H9 (cell line): ENCODE data around the gene DYDC1. TPM values are rescaled to one million over a fixed set of nuclear protein-coding genes. Genes with fewer than 3 reads are reported as not detected.

Source experiments
- DNase-seq: peaks from one replicate; pipeline ENCODE4 v3.0.0-alpha.2; 2017
- H2AFZ ChIP-seq: one replicate; pipeline ENCODE4 v1.6.1; 2013; ENCODE audit warnings: mild to moderate bottlenecking, low read length, control low read depth, moderate library complexity
- H2AK5ac ChIP-seq: 2 replicates; pipeline ENCODE4 v1.6.1; 2013; ENCODE audit warnings: low read length, control low read depth, mixed read lengths; ENCODE audit not compliant: insufficient read length
- H2BK120ac ChIP-seq: one replicate; pipeline ENCODE4 v1.6.1; 2013; ENCODE audit warnings: low read depth, mild to moderate bottlenecking, low read length, control low read depth, inconsistent platforms; ENCODE audit not compliant: poor library complexity, severe bottlenecking
- H2BK12ac ChIP-seq: 2 replicates; pipeline ENCODE4 v1.6.1; 2013; ENCODE audit warnings: low read length, control low read depth, mixed read lengths, low read depth; ENCODE audit not compliant: insufficient read length
- H2BK15ac ChIP-seq: 2 replicates; pipeline ENCODE4 v1.6.1; 2013; ENCODE audit warnings: low read depth, low read length, control low read depth
- H2BK20ac ChIP-seq: one replicate; pipeline ENCODE4 v1.6.1; 2013; ENCODE audit warnings: low read depth, mild to moderate bottlenecking, low read length, control low read depth, inconsistent platforms; ENCODE audit not compliant: poor library complexity, severe bottlenecking
- H2BK5ac ChIP-seq: 2 replicates; pipeline ENCODE4 v1.6.1; 2013; ENCODE audit warnings: low read length, control low read depth, mixed read lengths; ENCODE audit not compliant: insufficient read length
- H3K14ac ChIP-seq: 2 replicates; pipeline ENCODE4 v1.6.1; 2013; ENCODE audit warnings: low read length, control low read depth; ENCODE audit not compliant: insufficient read depth
- H3K18ac ChIP-seq: 2 replicates; pipeline ENCODE4 v1.6.1; 2013; ENCODE audit warnings: low read depth, mild to moderate bottlenecking, mixed read lengths, low read length, control low read depth; ENCODE audit not compliant: insufficient read length
- H3K23ac ChIP-seq: 2 replicates; pipeline ENCODE4 v1.6.1; 2013; ENCODE audit warnings: low read length, control low read depth, mixed read lengths, low read depth; ENCODE audit not compliant: insufficient read length
- H3K23me2 ChIP-seq: 2 replicates; pipeline ENCODE4 v1.6.1; 2013; ENCODE audit warnings: low read depth, mild to moderate bottlenecking, mixed read lengths, low read length, control low read depth; ENCODE audit not compliant: insufficient read length, poor library complexity, severe bottlenecking
- H3K27ac ChIP-seq: 2 replicates; pipeline ENCODE4 v1.5.1; 2013; ENCODE audit warnings: low read length, control low read depth, mixed read lengths, low read depth; ENCODE audit not compliant: insufficient read length
- H3K27me3 ChIP-seq: 2 replicates; pipeline ENCODE4 v1.6.1; 2013; ENCODE audit warnings: low read length, control low read depth, inconsistent platforms; ENCODE audit not compliant: insufficient read depth
- H3K4ac ChIP-seq: 2 replicates; pipeline ENCODE4 v1.6.1; 2013; ENCODE audit warnings: low read depth, mild to moderate bottlenecking, control low read depth, inconsistent platforms, low read length, moderate library complexity
- H3K4me1 ChIP-seq: 2 replicates; pipeline ENCODE4 v1.6.1; 2013; ENCODE audit warnings: low read length, control low read depth, inconsistent platforms; ENCODE audit not compliant: insufficient read depth
- H3K4me2 ChIP-seq: 2 replicates; pipeline ENCODE4 v1.6.1; 2013; ENCODE audit warnings: low read length, control low read depth, mixed read lengths; ENCODE audit not compliant: insufficient read length, insufficient read depth
- H3K56ac ChIP-seq: 2 replicates; pipeline ENCODE4 v1.6.1; 2013; ENCODE audit warnings: low read depth, mild to moderate bottlenecking, mixed read lengths, low read length, control low read depth; ENCODE audit not compliant: insufficient read length
- H3K79me1 ChIP-seq: 2 replicates; pipeline ENCODE4 v1.6.1; 2013; ENCODE audit warnings: low read depth, mild to moderate bottlenecking, moderate library complexity, low read length, control low read depth, inconsistent platforms; ENCODE audit not compliant: insufficient read depth, poor library complexity, severe bottlenecking
- H3K79me2 ChIP-seq: 2 replicates; pipeline ENCODE4 v1.6.1; 2013; ENCODE audit warnings: low read length, control low read depth, inconsistent platforms; ENCODE audit not compliant: insufficient read depth
- H3K9ac ChIP-seq: 2 replicates; pipeline ENCODE4 v1.6.1; 2013; ENCODE audit warnings: low read length, control low read depth, mixed read lengths; ENCODE audit not compliant: insufficient read length; ENCODE audit errors: extremely low read depth
- H3K9me3 ChIP-seq: one replicate; pipeline ENCODE4 v1.6.1; 2013; ENCODE audit warnings: low read depth, low read length, inconsistent platforms; ENCODE audit not compliant: control insufficient read depth
- H3T11ph ChIP-seq: one replicate; pipeline ENCODE4 v1.6.1; 2013; ENCODE audit warnings: mild to moderate bottlenecking, low read length, control low read depth, inconsistent platforms
- H4K20me1 ChIP-seq: one replicate; pipeline ENCODE4 v1.6.1; 2013; ENCODE audit not compliant: control insufficient read depth, insufficient read length, insufficient read depth
- H4K5ac ChIP-seq: 2 replicates; pipeline ENCODE4 v1.6.1; 2013; ENCODE audit warnings: low read depth, mild to moderate bottlenecking, mixed read lengths, low read length, control low read depth; ENCODE audit not compliant: insufficient read length
- H4K8ac ChIP-seq: replicated peaks from 2 replicates; pipeline ENCODE4 v1.6.1; 2013; ENCODE audit warnings: low read length, control low read depth, mixed read lengths, low read depth; ENCODE audit not compliant: insufficient read length
- H4K91ac ChIP-seq: 2 replicates; pipeline ENCODE4 v1.6.1; 2013; ENCODE audit warnings: low read depth, mild to moderate bottlenecking, moderate library complexity, mixed read lengths, low read length, control low read depth; ENCODE audit not compliant: insufficient read length
- H3K27ac Mint-ChIP-seq, 3 experiments: 2 replicates in 2 of 3; 3 replicates in 1 of 3; pipeline ENCODE4 v1.8.0; 2020 to 2021; ENCODE audit warnings: mixed read lengths in 3 of 3, mild to moderate bottlenecking in 1 of 3, moderate library complexity in 1 of 3
- H3K27me3 Mint-ChIP-seq: 2 replicates; pipeline ENCODE4 v1.8.0; 2021; ENCODE audit warnings: low read depth, mild to moderate bottlenecking, moderate library complexity, mixed read lengths
- H3K36me3 Mint-ChIP-seq, 3 experiments: 2 replicates in 2 of 3; 3 replicates in 1 of 3; pipeline ENCODE4 v1.8.0; 2020 to 2021; ENCODE audit warnings: low read depth in 3 of 3, mixed read lengths in 3 of 3; ENCODE audit not compliant: insufficient read depth in 1 of 3
- H3K4me1 Mint-ChIP-seq, 2 experiments: 2 replicates each; pipeline ENCODE4 v1.8.0; 2020; ENCODE audit warnings: mixed read lengths in 2 of 2
- H3K4me3 Mint-ChIP-seq, 2 experiments: 2 replicates in 1 of 2; 3 replicates in 1 of 2; pipeline ENCODE4 v1.8.0; 2020 to 2021; ENCODE audit warnings: mild to moderate bottlenecking in 2 of 2, mixed read lengths in 2 of 2, moderate library complexity in 1 of 2
- H3K9me3 Mint-ChIP-seq, 2 experiments: 2 replicates in 1 of 2; 3 replicates in 1 of 2; pipeline ENCODE4 v1.8.0; 2020; ENCODE audit warnings: mild to moderate bottlenecking in 2 of 2, mixed read lengths in 2 of 2, moderate library complexity in 1 of 2
- WGBS: extraction: QIAGEN DNeasy Blood & Tissue Kit; methylation state at CpG from one replicate; pipeline ENCODE4 v1.1.7; 2013; ENCODE audit warnings: missing lambda C conversion rate, low lambda C conversion rate, mixed read lengths; ENCODE audit not compliant: insufficient read length; ENCODE audit errors: extremely low coverage; 5-methylcytosine and 5-hydroxymethylcytosine counted together
- total RNA-seq: library from RNA; stranded (reverse); gene quantifications from 2 replicates; pipeline ENCODE4 v1.2.1, GENCODE V29; 2021
- TF ChIP-seq, protein P1 (sequence below): fragments of 200-600 bp; sonication (generic); conservative IDR thresholded peaks from 3 replicates; pipeline ENCODE4 v1.8.0; 2021; ENCODE audit warnings: antibody characterized with exemption, mild to moderate bottlenecking

The DYDC1 gene
- total RNA-seq, 1 experiment from 2014 or later, result not detected

- Histone ChIP-seq H3K9me3 (no peaks in the 10 kb centered on the region), H2BK5ac (no peak overlapping the region), H4K8ac (no peak overlapping the region), H3K79me2 (no peaks in the 10 kb centered on the region), H3K27ac (no peak overlapping the region), H2BK120ac (no peak overlapping the region), H3K9ac (no peak overlapping the region), H3K18ac (no peak overlapping the region), H2AK5ac (no peak overlapping the region), H2BK12ac (no peak overlapping the region), H3K23me2 (no peaks in the 10 kb centered on the region), H4K91ac (no peak overlapping the region), H3K23ac (no peak overlapping the region), H3K4ac (no peak overlapping the region), H3K79me1 (no peaks in the 10 kb centered on the region), H4K5ac (no peak overlapping the region), H2BK20ac (no peak overlapping the region), H3K14ac (no peak overlapping the region), H3T11ph (no peak overlapping the region), H2BK15ac (no peak overlapping the region), H3K27me3 (no peaks in the 10 kb centered on the region), H2AFZ (no peak overlapping the region), H3K4me1 (no peaks in the 10 kb centered on the region), H4K20me1 (no peaks in the 10 kb centered on the region), H3K56ac (no peak overlapping the region), H3K4me2 (no peak overlapping the region)
- TF ChIP-seq, protein P1, sequence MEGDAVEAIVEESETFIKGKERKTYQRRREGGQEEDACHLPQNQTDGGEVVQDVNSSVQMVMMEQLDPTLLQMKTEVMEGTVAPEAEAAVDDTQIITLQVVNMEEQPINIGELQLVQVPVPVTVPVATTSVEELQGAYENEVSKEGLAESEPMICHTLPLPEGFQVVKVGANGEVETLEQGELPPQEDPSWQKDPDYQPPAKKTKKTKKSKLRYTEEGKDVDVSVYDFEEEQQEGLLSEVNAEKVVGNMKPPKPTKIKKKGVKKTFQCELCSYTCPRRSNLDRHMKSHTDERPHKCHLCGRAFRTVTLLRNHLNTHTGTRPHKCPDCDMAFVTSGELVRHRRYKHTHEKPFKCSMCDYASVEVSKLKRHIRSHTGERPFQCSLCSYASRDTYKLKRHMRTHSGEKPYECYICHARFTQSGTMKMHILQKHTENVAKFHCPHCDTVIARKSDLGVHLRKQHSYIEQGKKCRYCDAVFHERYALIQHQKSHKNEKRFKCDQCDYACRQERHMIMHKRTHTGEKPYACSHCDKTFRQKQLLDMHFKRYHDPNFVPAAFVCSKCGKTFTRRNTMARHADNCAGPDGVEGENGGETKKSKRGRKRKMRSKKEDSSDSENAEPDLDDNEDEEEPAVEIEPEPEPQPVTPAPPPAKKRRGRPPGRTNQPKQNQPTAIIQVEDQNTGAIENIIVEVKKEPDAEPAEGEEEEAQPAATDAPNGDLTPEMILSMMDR, result no peak
- WGBS, result no CpG with 5 or more reads among the region's 3 CpGs
- H3K9me3 Mint-ChIP-seq, result no peaks in the 10 kb centered on the region
- H3K4me3 Mint-ChIP-seq, result no peak overlapping the region
- no peaks in the 10 kb centered on the region for H3K36me3 Mint-ChIP-seq
- no peak overlapping the region for H3K27ac Mint-ChIP-seq
- no peak for DNase-seq
- no peaks in the 10 kb centered on the region; the same call in 1 of the 2 replicates for H3K27me3 Mint-ChIP-seq
- H3K4me1 Mint-ChIP-seq, result peaks cover 4 to 6% of the 10 kb centered on the region in 2 experiments; a peak in 3 of 4 replicates
These were observed 23.1 kb upstream of the DYDC1 start for GRCh38 chr10:80379701-80380100.
